Coronary artery (tissue), 2 donors: ENCODE data around the gene HSPBP1.
A peak's percentile ranks its signal among the peaks of the same experiment; 100 is the strongest.

Experiments used
- DNase-seq: peaks from one replicate; pipeline ENCODE4 v3.0.0-alpha.2; 2017; ENCODE audit warnings: low spot score
- H3K27ac ChIP-seq, 2 donors: fragments of 200-600 bp; sonication (generic); one replicate each; pipeline ENCODE4 v1.5.1; 2016 to 2019
- H3K4me3 ChIP-seq: fragments of 200-600 bp; sonication (generic); 2 replicates; pipeline ENCODE4 v1.5.1; 2016; ENCODE audit warnings: mild to moderate bottlenecking, moderate library complexity
- CTCF ChIP-seq: fragments of 200-600 bp; sonication (generic); IDR thresholded peaks from one replicate; pipeline ENCODE4 v1.5.1; 2019; ENCODE audit warnings: antibody characterized with exemption

Gene HSPBP1

GRCh38 chr19:55305491-55305890 is 25.6 kb upstream of the HSPBP1 start:
- TF ChIP-seq CTCF: no peak
- DNase-seq: no peak
- H3K27ac ChIP-seq: no peak overlapping the region
- no peak overlapping the region for H3K4me3 ChIP-seq

GRCh38 chr19:55304980-55305379 is 25.1 kb upstream of the HSPBP1 start:
- Histone ChIP-seq H3K4me3 (no peak overlapping the region), H3K27ac (no peak overlapping the region)
- no peak for DNase-seq
- no peak for TF ChIP-seq CTCF

- Histone ChIP-seq H3K4me3 (no peak overlapping the region), H3K27ac (no peak overlapping the region)
- TF ChIP-seq CTCF: no peak
- no peak for DNase-seq
Observed at GRCh38 chr19:55304279-55304978, 24.5 kb upstream of the HSPBP1 start.

- Histone ChIP-seq H3K27ac (no peak overlapping the region), H3K4me3 (no peak overlapping the region)
- TF ChIP-seq CTCF: no peak
- no peak for DNase-seq
Observed at GRCh38 chr19:55303477-55303876, 23.6 kb upstream of the HSPBP1 start.

GRCh38 chr19:55302318-55302703 is 22.4 kb upstream of the HSPBP1 start:
- no peak for DNase-seq
- no peak for TF ChIP-seq CTCF
- H3K27ac ChIP-seq: no peak overlapping the region
- H3K4me3 ChIP-seq: no peak overlapping the region

GRCh38 chr19:55301459-55302317 is 21.8 kb upstream of the HSPBP1 start:
- DNase-seq: no peak
- Histone ChIP-seq H3K27ac (peak overlapping the region in 1 of 2 donors; percentile 36), H3K4me3 (peak overlapping the region; percentile 68)
- peak; percentile 97 for TF ChIP-seq CTCF
